Measurements from ENCODE around the gene ATG4B.
A peak's percentile ranks its signal among the peaks of the same experiment; 100 is the strongest.

Gene ATG4B

GRCh38 chr2:241613017-241613780 lies 24.3 kb upstream of the ATG4B start:
- DNase-seq (ENCODE audit: low read depth): no peak

GRCh38 chr2:241615041-241615440 lies 22.5 kb upstream of the ATG4B start:
- no peak for DNase-seq (ENCODE audit: low read depth)

- no peak for DNase-seq (ENCODE audit: low read depth)
Measured at GRCh38 chr2:241615522-241616052, 21.9 kb upstream of the ATG4B start.

GRCh38 chr2:241616168-241617125 lies 21.0 kb upstream of the ATG4B start:
- no peak for DNase-seq (ENCODE audit: low read depth)

GRCh38 chr2:241617431-241618154 lies 19.9 kb upstream of the ATG4B start:
- DNase-seq (ENCODE audit: low read depth): no peak

- DNase-seq (ENCODE audit: low read depth): no peak
Measured at GRCh38 chr2:241618296-241618805, 19.1 kb upstream of the ATG4B start.

GRCh38 chr2:241618829-241619228 lies 18.7 kb upstream of the ATG4B start:
- no peak for DNase-seq (ENCODE audit: low read depth)

GRCh38 chr2:241619597-241620418 lies 17.7 kb upstream of the ATG4B start:
- DNase-seq (ENCODE audit: low read depth): peak; percentile 7

GRCh38 chr2:241620419-241620769 lies 17.1 kb upstream of the ATG4B start:
- DNase-seq (ENCODE audit: low read depth): peak; percentile 54

- DNase-seq (ENCODE audit: low read depth): no peak
Measured at GRCh38 chr2:241627675-241628074, 9.8 kb upstream of the ATG4B start.

GRCh38 chr2:241629762-241630435 lies 7.6 kb upstream of the ATG4B start:
- no peak for DNase-seq (ENCODE audit: low read depth)

GRCh38 chr2:241632478-241633325 lies 4.8 kb upstream of the ATG4B start:
- no peak for DNase-seq (ENCODE audit: low read depth)

- no peak for DNase-seq (ENCODE audit: low read depth)
Measured at GRCh38 chr2:241633561-241633960, 3.9 kb upstream of the ATG4B start.

GRCh38 chr2:241635756-241636155 lies 1.7 kb upstream of the ATG4B start:
- DNase-seq (ENCODE audit: low read depth): no peak

- peak; percentile 7 for DNase-seq (ENCODE audit: low read depth)
Measured at GRCh38 chr2:241636182-241637017, 1.1 kb upstream of the ATG4B start.

- no peak for DNase-seq (ENCODE audit: low read depth)
Measured at GRCh38 chr2:241637795-241638660, 535 bp downstream of the ATG4B start.

- no peak for DNase-seq (ENCODE audit: low read depth)
Measured at GRCh38 chr2:241638940-241639339, 1.4 kb downstream of the ATG4B start.

GRCh38 chr2:241639385-241639784 lies 1.9 kb downstream of the ATG4B start:
- DNase-seq (ENCODE audit: low read depth): no peak

All from activated T-cell treated with anti-CD3 and anti-CD28 coated beads for 24 hours (primary cell).